OCI-M2 (cell line): Measurements from ENCODE around the gene RETREG3.
"Not testable (repeated sequence)": the region's sequence is repeated elsewhere in the genome, so short reads cannot be mapped to it uniquely, and the experiment has no call there.

ENCODE experiments used
- DNase-seq: peaks from one replicate; lab custom pipeline; 2025; ENCODE audit not compliant: unreplicated experiment; lab: John Stamatoyannopoulos, UW

Gene RETREG3

DNA sequence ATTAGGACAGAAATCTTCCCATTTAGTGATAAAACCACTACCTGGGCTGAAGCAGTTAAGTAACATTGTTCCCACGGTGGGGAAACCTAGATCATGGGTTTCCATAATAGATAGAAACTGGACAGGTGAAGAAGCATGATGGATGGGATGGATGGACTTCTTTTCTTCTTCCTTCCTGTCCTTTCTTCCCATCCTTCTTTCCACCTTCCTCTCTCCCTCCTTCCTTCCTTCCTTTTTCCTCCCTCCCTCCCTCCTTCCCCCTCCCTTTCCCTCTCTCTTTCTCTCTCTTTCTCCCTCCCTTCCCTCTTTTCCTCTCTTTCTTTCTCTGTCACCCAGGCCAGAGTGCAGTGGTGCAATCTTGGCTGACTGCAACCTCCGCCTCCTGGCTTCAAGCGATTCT, 34.7 kb downstream of the RETREG3 start:
- no peak for DNase-seq

DNA sequence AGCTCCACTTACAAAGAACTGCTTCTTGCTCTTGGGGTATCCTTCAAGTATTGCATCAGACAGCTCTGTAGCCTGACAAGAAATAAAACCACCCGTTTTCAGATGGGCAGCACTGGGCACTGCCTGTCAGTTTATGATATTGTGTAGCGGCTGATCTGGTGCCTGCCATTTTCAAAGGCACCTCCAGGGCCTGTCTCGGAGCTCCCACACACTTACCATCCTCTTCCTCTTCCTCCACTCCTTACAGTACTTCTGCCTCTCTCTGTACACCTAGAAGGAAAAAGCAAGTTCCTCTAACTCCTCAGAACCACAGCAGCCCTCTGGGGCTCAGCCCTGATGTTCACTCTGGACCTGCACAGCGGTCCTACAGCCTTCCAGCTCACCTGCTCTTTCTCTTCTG, 36.1 kb downstream of the RETREG3 start:
- no peak for DNase-seq

DNA sequence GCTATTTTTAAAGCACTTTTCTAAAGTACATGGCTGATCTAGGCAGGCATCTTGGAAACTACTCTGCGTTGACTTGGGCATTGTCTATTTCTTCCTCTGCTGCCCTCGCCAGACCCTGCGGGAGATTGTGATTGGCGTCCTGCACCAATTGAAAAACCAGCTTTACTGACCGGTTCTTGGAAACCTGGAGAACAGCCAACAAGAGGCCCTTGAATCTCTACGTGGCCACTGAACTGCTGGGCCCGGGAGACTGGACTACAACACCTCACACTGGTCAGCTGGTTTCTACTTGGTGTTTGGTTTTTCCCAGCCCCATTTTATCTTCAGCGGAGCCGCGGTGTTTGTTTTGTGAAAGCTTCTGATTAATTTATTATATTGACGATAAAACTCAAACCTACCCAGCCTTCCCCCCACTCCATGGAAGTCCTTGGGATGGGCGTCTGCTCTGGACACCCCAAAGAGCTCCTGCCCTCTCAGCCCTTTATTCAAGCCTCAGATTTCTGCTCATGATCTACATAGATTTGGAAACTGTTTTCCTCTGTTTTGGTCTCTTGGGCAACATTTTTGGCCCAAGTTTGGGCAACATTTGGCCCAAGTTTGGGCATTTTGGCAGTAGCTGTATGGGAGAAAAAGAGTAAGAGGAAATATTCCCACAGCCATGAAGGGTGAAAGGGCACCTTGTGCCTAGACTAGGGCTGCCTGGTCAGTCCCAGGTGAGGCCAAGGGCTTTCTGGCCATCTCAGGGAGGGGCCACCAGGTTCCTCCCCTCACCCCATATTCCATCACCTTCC, 37.5 kb downstream of the RETREG3 start:
- no peak for DNase-seq

DNA sequence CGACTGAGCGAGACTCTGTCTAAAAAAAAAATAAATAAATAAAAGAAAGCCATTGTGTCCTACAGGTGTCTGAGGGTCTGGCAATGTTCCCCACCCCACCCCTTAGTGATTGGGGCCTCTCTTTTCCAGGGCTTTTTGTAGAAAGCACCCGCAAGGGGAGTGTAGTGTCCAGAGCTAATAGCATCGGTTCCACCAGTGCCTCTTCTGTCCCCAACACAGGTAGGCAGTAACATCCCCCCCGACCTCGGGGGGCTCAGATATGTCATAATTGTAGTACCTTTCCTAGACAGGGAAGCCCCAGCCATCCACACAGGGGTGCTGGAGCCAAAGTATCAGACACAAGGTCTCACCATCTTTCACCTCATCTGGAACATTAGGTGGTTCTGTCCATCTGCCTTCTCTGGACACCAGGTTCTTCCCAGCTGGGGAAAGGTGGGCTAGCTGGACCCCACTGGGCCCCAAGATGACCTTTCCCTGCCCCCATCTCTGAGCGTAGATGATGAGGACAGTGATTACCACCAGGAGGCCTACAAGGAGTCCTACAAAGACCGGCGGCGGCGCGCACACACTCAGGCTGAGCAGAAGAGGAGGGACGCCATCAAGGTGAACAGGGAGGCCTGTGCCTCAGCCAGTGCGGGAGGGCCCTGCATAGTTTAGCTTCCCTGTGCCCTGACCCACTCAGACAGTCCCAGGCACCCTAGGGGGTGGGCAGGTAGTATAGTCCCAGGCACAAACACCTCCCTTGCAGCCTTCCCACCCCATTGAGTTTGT, 40.6 kb downstream of the RETREG3 start:
- DNase-seq: no peak

DNA sequence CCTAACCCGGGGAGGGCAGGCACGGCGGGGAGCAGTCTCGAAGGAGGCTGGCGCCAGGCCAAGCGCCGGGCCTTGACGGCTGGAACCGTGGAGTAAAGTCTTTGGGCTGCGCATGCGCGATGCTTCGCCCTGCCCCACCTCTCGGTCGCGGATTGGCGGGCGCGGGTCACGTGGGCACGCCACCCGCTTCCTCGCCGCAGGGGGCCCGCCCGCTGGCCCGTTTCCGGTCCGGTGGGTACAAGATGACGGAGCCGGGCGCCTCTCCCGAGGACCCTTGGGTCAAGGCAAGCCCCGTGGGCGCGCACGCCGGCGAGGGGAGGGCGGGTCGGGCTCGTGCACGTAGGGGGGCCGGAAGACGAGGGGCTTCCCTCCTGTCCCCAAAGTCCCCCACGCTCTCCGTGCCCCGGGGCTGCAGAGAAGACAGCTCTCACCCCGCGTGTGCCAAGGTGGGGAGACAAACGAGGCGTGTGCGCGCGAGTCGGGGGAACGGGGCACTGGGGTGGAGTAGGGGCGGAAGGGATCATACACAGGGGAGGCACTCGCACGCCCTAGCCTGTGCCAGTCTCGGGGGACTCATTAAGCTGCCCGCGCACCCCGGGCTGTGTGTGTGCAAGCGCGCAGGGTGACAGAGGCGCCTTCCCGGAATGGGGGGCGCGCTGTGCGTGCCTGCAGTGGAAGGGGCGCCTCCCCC, 42.1 kb downstream of the RETREG3 start, which contains the start of gene MLX:
TSS of gene MLX (plus strand) at position 218 of the 691 bp plus-strand sequence. CDS start at position 243, 25 bp downstream.
- DNase-seq: peak; percentile 62

DNA sequence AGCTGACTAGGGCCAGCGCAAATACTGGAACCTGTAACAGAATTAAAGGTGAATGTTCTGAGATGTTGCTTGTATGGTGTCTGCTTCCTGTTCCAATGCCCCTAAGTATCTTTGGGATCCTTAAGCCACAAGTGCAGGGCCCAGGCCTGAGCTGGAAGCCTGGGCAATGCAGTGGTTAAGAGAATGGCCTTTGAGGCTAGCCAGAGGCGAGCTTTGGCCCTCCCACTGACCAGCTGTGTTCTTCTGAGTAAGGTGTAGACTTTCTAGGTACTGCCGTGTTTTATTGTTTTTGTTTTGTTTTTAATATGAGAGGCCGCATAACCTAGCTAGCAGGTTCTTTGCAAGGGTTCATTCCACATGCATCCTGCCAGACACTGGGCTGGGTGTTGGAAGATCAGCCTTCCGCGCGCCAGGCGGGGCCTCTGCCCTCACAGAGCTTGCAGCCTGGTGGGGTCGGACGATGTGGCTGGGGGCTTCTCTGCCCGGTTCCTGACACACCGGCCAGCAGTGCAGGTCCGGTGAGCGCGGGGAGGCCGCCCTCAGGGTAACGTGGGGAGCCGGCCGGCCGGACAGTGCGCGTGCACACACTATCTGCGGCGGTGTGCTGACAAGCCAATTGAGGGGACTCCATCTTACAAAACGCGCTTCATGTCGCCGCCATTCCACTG, 42.8 kb downstream of the RETREG3 start:
- no peak for DNase-seq

DNA sequence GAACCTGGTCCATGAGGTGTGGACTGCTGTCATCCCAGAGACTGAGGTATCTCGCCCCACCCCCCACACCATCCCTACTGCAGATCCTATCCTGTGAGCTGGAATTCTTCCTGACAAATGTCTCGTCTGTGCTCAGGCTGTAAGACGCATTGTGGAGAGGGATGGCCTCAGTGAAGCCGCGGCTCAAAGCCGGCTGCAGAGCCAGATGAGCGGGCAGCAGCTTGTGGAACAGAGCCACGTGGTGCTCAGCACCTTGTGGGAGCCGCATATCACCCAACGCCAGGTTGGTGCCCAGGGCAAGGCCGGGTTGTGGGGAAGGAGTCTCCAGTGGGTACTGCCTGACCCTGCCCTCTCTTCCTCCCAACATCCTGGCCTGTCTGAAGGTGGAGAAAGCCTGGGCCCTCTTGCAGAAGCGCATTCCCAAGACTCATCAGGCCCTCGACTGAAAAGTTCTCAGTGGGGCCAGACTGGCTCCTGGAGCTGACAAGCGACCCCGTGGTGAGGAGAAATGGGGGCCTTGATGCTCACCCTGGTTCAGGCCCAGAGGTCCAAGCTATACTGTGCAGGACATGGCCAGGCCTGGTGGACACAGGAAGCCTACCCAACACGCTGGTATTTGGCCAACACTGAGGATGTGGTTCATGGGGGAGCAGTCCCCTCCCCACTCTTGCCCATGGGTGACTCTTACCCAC, 43.5 kb downstream of the RETREG3 start:
- DNase-seq: no peak

DNA sequence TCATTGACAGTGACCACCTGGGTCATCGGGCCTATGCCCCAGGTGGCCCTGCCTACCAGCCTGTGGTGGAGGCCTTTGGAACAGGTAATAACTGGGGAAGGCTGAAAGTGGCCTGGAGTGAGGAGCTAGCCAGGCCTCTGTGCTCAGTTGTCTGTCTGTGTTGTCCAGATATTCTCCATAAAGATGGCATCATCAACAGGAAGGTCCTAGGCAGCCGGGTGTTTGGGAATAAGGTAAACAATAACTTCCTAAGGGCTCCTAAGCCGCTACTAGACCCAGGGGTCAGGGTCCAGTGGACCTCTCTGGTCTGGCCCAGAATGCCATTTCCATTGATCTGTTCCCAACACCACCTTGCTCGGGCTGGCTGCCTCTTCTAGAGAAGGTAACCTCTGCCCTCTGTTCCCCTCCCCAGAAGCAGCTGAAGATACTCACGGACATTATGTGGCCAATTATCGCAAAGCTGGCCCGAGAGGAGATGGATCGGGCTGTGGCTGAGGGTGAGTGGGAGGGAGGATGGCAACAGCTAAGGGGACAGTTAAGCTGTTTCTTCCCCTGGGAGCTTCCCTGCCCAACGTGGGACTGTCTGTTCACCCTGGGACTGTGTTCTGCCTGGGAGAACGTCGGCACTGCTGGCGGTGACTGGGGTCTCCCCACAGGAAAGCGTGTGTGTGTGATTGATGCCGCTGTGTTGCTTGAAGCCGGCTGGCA, 44.2 kb downstream of the RETREG3 start:
- DNase-seq: no peak

DNA sequence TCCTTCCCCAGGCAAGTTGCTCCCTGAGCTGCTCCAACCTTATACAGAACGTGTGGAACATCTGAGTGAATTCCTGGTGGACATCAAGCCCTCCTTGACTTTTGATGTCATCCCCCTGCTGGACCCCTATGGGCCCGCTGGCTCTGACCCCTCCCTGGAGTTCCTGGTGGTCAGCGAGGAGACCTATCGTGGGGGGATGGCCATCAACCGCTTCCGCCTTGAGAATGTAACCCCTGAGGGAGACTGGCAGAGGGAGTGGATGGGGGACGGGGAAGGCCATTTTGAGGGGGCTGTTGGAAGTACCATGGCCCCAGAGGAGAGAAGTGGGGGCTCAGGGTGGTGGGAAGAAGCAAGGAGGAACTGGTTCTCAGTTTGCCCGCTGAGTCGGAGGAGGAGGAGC, 45.2 kb downstream of the RETREG3 start:
- DNase-seq: no peak

DNA sequence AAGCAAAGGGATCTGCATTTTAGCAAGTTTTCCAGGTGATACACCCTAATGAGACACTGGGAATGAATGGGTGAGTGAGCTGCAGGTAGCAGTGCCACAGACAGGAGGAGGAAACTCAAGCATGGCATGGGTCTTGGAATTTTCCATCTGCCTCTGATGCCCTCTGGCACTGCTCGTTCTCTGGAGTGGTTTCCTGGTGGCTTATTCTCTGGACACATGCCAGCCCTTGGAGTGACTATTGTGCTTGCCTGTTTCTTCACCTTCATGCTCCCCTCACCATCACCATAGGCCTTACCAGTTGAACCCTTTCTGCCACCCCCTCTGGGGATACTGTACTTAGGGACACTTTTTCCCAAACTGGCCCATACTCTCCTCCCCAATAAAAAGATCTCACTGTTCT, 45.6 kb downstream of the RETREG3 start:
- DNase-seq: no peak

DNA sequence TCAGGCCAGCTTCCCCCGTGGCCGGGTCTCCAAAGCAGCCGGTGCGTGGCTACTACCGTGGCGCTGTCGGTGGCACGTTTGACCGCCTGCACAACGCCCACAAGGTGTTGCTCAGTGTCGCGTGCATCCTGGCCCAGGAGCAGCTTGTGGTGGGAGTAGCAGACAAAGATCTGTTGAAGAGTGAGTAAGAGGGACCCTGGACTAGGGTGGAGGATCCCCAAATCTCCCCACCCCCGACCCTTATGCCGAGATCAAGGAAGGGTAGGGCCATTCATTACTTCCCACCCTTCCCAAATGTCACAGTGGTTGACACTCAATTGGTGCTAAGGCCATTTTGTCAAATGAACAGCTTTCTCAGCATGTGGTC, 46.0 kb downstream of the RETREG3 start:
- DNase-seq: no peak

DNA sequence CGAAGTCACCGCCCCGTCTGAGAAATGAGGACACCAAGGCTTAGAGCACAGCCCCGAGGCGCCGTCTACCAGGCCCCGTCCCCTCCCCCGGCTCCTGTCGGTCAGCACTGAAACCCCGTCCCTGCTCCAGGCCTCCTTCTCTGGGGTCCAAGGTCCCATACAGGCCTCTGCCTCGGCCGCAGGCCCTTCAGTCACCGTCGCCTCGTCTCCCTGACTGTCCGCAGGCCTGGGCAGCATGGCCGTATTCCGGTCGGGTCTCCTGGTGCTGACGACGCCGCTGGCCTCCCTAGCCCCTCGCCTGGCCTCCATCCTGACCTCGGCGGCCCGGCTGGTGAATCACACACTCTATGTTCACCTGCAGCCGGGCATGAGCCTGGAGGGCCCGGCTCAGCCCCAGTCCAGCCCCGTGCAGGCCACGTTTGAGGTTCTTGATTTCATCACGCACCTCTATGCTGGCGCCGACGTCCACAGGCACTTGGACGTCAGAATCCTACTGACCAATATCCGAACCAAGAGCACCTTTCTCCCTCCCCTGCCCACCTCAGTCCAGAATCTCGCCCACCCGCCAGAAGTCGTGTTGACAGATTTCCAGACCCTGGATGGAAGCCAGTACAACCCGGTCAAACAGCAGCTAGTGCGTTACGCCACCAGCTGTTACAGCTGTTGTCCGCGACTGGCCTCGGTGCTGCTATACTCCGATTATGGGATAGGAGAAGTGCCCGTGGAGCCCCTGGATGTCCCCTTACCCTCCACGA, 46.6 kb downstream of the RETREG3 start:
- DNase-seq: no peak

DNA sequence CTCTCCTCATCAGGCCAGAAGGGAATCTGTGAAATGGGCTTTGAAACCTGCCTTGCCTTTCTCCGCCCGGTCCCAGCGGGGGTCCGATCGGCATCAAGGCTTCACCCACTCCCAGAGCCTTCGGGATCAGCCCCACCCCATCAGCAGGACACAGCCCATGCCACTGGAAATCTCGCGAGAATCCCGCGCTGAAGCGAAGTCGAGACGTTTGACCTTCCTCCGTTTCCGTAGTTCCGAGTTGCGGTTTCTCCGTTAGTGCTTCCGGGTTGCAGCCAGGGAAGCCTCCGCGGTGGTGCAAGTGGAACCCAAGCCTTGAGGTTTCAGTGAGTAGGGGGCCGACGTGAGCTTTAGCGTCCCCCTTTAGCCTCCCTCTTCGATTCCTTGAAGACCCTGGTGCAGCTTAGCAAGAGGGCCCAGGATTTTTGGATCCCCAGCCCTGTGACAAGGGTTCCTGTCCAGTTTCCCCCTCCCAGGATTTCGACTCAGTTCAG, 47.2 kb downstream of the RETREG3 start, which contains the start of gene COASY:
TSS of gene COASY (plus strand) at position 252 of the 491 bp plus-strand sequence. CDS start 475 bp downstream, outside the sequence.
- peak; percentile 79 for DNase-seq

DNA sequence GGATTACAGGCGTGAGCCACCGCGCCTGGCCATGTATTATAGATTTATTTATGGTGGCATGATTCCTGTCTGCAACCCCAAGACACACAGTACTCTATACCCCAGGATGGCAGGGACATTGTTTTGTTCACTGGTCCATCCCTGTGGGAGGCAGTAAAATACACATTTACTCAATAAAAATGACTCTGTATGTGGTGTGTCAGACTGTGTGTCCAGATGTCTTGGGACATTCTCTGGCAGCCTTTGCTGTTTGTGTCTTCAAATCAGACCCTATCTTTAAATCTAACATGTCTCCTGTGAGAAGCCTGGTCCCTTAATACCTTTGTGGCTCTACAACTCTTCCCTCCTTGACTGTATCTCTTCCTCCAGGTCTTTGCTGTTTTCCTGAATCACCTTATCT, 48.9 kb downstream of the RETREG3 start:
- DNase-seq: no peak

DNA sequence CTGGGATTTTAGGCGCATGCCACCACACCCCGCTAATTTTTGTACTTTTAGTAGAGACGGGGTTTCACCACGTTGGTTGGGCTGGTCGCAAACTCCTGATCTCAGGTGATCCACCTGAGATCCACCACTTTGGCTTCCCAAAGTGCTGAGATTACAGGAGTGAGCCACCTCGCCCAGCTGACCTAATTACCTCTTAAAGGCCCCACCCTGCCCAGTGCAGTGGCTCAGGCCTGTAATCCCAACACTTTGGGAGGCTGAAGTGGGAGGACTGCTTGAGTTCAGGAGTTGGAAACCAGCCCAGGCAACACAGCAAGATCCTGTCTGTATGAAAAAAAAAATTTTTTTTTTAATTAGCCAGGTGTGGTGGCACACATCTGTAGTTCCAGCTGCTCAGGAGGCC, 50.1 kb downstream of the RETREG3 start:
- no peak for DNase-seq

DNA sequence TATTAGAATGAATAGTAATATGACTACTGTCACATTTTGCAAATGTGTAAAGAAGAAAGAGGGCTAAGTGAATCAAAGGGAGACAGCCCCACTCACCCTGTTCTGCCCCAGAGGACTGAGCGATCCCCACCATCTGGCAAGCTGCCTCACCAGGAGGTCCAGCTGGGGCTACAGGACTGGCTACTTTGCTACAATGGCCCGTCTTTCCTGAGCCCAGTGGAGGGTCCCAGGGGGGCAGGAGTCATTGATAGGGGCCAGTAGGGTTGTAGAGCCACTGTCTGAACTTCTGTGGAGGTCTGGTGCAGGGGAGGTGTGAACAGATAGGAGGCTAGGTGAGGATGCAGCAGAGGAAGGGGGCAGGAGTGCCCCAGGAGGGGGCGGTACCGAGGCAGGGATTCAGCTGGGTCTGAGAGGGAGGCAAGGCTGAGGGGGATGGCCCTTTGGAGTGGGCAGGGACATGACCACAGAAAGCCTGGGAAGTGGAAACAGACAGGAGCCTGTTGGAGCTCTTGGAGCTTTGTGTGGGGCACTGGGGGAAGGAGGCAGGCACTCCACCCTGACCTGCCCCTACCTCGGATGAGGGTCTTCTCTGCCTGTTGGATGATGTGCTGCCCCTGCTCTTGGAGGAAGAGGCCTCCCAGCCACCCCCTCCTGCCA, 53.1 kb downstream of the RETREG3 start:
- not testable (repeated sequence) for DNase-seq

DNA sequence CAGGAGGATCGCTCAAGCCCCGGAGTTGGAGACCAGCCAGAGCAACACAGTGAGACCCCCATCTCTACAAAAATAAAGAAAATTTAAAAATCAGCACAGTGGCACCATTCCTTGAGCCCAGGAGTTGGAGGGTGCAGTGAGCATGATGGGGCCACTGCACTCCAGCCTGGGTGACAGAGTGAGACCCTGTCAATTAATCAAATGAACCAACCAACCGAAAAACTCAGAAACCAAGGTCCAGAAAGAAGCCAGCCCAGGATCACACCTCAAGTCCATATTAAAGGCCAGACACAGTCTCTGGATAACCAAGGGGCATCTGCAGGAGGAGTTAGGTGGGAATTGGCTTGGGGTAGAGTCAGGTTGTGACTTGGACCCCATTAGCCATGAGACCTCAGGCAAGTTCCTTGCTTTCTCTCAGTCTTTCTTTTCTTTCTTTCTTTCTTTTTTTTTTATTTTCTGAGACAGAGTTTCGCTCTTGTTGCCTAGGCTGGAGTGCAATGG, 54.0 kb downstream of the RETREG3 start:
- no peak for DNase-seq
